ENCODE measurements around the gene MRPS7. TPM values are rescaled to one million over a fixed set of nuclear protein-coding genes. Genes with fewer than 3 reads are reported as not detected.

The MRPS7 gene
- total and polyA plus RNA-seq, 2 experiments from 2014 or later = 47.5 to 102 TPM

GRCh38 chr17:75285123-75285522 is 23.4 kb downstream of the MRPS7 start:
- 98% methylated on average over 6 of the region's 6 CpGs for WGBS (ENCODE audit: low lambda C conversion rate, missing lambda C conversion rate)
- Histone ChIP-seq H3K36me3 (replicated peaks; ENCODE audit: insufficient read depth, low read depth) (no peaks in the 10 kb centered on the region), H3K4me3 (no peak overlapping the region), H3K4me1 (ENCODE audit: insufficient read depth) (no peaks in the 10 kb centered on the region), H2AFZ (no peak overlapping the region), H3K27ac (no peak overlapping the region), H3K9me3 (ENCODE audit: low read depth) (no peaks in the 10 kb centered on the region), H3K27me3 (no peaks in the 10 kb centered on the region), H4K20me1 (ENCODE audit: insufficient read depth, poor library complexity, severe bottlenecking) (no peaks in the 10 kb centered on the region), H3K79me2 (peaks cover 2% of the 10 kb centered on the region), H3K9me2 (replicated peaks; ENCODE audit: insufficient read depth) (no peaks in the 10 kb centered on the region), H3K4me2 (no peak overlapping the region)
- TF ChIP-seq EZH2 (IDR thresholded peaks at IDR 0.05; ENCODE audit: borderline replicate concordance) = no peak
- TF ChIP-seq EZH2phosphoT487 (IDR thresholded peaks at IDR 0.05; ENCODE audit: low read depth, severe bottlenecking, unreplicated experiment) = no peak
- TF ChIP-seq, protein P1, sequence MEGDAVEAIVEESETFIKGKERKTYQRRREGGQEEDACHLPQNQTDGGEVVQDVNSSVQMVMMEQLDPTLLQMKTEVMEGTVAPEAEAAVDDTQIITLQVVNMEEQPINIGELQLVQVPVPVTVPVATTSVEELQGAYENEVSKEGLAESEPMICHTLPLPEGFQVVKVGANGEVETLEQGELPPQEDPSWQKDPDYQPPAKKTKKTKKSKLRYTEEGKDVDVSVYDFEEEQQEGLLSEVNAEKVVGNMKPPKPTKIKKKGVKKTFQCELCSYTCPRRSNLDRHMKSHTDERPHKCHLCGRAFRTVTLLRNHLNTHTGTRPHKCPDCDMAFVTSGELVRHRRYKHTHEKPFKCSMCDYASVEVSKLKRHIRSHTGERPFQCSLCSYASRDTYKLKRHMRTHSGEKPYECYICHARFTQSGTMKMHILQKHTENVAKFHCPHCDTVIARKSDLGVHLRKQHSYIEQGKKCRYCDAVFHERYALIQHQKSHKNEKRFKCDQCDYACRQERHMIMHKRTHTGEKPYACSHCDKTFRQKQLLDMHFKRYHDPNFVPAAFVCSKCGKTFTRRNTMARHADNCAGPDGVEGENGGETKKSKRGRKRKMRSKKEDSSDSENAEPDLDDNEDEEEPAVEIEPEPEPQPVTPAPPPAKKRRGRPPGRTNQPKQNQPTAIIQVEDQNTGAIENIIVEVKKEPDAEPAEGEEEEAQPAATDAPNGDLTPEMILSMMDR (IDR thresholded peaks at IDR 0.05; ENCODE audit: poor library complexity) = no peak
- DNase-seq (ENCODE audit: low spot score) = no peak

DNA sequence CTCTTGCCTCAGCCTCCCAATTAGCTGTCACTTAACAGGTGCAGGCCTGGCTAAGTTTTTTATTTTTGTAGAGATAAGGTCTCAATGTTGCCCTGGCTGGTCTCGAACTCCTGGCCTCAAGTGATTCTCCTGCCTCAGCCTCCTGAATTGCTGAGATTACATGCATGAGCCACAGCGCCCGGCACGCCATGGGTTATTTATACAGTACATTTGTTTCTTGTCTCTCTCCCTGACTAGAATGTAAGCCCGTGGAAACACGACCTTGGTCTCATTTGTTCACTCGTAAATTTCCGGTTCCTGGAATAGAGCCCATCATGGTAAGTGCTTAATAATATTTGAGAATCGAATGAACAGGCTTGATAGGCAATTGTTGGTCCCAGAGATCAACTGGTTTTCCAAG is 25.5 kb downstream of the MRPS7 start:
- no peak for DNase-seq (ENCODE audit: low spot score)
- Histone ChIP-seq H4K20me1 (ENCODE audit: insufficient read depth, poor library complexity, severe bottlenecking) (no peaks in the 10 kb centered on the region), H3K4me2 (no peak overlapping the region), H3K9me2 (replicated peaks; ENCODE audit: insufficient read depth) (no peaks in the 10 kb centered on the region), H3K4me1 (ENCODE audit: insufficient read depth) (no peaks in the 10 kb centered on the region), H3K27me3 (no peaks in the 10 kb centered on the region), H3K4me3 (no peak overlapping the region), H3K27ac (no peak overlapping the region), H3K9me3 (ENCODE audit: low read depth) (no peaks in the 10 kb centered on the region), H2AFZ (no peak overlapping the region), H3K79me2 (peaks cover 2% of the 10 kb centered on the region), H3K36me3 (replicated peaks; ENCODE audit: insufficient read depth, low read depth) (no peaks in the 10 kb centered on the region)
- 90% methylated on average over 9 of the region's 9 CpGs for WGBS (ENCODE audit: low lambda C conversion rate, missing lambda C conversion rate)
- TF ChIP-seq EZH2phosphoT487 (IDR thresholded peaks at IDR 0.05; ENCODE audit: low read depth, severe bottlenecking, unreplicated experiment) = no peak
- TF ChIP-seq EZH2 (IDR thresholded peaks at IDR 0.05; ENCODE audit: borderline replicate concordance) = no peak
- TF ChIP-seq, protein P1 (IDR thresholded peaks at IDR 0.05; ENCODE audit: poor library complexity) = no peak

- H3K9me3 ChIP-seq (ENCODE audit: low read depth) = no peaks in the 10 kb centered on the region
- H3K27ac ChIP-seq = no peak overlapping the region
- no peaks in the 10 kb centered on the region for H4K20me1 ChIP-seq (ENCODE audit: insufficient read depth, poor library complexity, severe bottlenecking)
- no peak for DNase-seq (ENCODE audit: low spot score)
- H3K9me2 ChIP-seq (replicated peaks; ENCODE audit: insufficient read depth) = no peaks in the 10 kb centered on the region
- no peaks in the 10 kb centered on the region for H3K27me3 ChIP-seq
- no peaks in the 10 kb centered on the region for H3K36me3 ChIP-seq (replicated peaks; ENCODE audit: insufficient read depth, low read depth)
- no peaks in the 10 kb centered on the region for H3K4me1 ChIP-seq (ENCODE audit: insufficient read depth)
- no peak for TF ChIP-seq EZH2phosphoT487 (IDR thresholded peaks at IDR 0.05; ENCODE audit: low read depth, severe bottlenecking, unreplicated experiment)
- no peak for TF ChIP-seq EZH2 (IDR thresholded peaks at IDR 0.05; ENCODE audit: borderline replicate concordance)
- 49% methylated on average over 2 of the region's 2 CpGs for WGBS (ENCODE audit: low lambda C conversion rate, missing lambda C conversion rate)
- H2AFZ ChIP-seq = peak overlapping the region; percentile 64
- H3K4me3 ChIP-seq = peak overlapping the region; percentile 69
- peak overlapping the region; percentile 95 for H3K4me2 ChIP-seq
- peaks cover 2% of the 10 kb centered on the region for H3K79me2 ChIP-seq
Observed at GRCh38 chr17:75288359-75288758, 26.7 kb downstream of the MRPS7 start.

DNA sequence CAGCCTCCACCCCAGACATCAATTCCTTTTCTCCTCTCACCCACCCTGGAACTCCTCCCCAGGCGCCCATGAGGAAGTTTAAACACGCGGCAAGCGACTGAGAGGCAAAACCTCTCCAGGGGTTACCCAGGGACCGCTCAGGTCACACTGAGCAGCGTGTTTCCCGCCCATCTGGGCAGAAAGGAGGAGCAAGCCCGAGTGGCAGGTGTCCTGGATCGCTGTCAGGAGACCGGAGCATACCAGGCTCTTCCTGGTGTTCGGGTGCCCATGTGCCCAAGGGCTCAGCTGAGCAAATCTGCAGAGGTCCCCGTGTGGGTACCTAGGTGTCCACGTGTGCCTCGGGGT is 27.1 kb downstream of the MRPS7 start:
- Histone ChIP-seq H2AFZ (peak overlapping the region; percentile 64), H3K27ac (peak overlapping the region; percentile 11), H3K36me3 (replicated peaks; ENCODE audit: insufficient read depth, low read depth) (no peaks in the 10 kb centered on the region), H4K20me1 (ENCODE audit: insufficient read depth, poor library complexity, severe bottlenecking) (no peaks in the 10 kb centered on the region), H3K9me2 (replicated peaks; ENCODE audit: insufficient read depth) (no peaks in the 10 kb centered on the region), H3K4me2 (peak overlapping the region; percentile 95), H3K79me2 (peaks cover 2% of the 10 kb centered on the region), H3K27me3 (no peaks in the 10 kb centered on the region), H3K4me1 (ENCODE audit: insufficient read depth) (no peaks in the 10 kb centered on the region), H3K4me3 (peak overlapping the region; percentile 69), H3K9me3 (ENCODE audit: low read depth) (no peaks in the 10 kb centered on the region)
- no peak for DNase-seq (ENCODE audit: low spot score)
- 3% methylated on average over 12 of the region's 14 CpGs for WGBS (ENCODE audit: low lambda C conversion rate, missing lambda C conversion rate)
- TF ChIP-seq, protein P1 (IDR thresholded peaks at IDR 0.05; ENCODE audit: poor library complexity) = no peak
- no peak for TF ChIP-seq EZH2 (IDR thresholded peaks at IDR 0.05; ENCODE audit: borderline replicate concordance)
- TF ChIP-seq EZH2phosphoT487 (IDR thresholded peaks at IDR 0.05; ENCODE audit: low read depth, severe bottlenecking, unreplicated experiment) = no peak

Measured in hepatocyte (in vitro differentiated cells).